GM19438 (cell line): ENCODE data around the gene SIRT6.
"Not testable (repeated sequence)": the region's sequence is repeated elsewhere in the genome, so short reads cannot be mapped to it uniquely, and the experiment has no call there.

Source experiments
- ATAC-seq: cut with Tn5 transposase; IDR thresholded peaks from one replicate; pipeline ENCODE4 v1.9.1; 2021; ENCODE audit warnings: low read depth; ENCODE audit not compliant: unreplicated experiment

The SIRT6 gene

DNA sequence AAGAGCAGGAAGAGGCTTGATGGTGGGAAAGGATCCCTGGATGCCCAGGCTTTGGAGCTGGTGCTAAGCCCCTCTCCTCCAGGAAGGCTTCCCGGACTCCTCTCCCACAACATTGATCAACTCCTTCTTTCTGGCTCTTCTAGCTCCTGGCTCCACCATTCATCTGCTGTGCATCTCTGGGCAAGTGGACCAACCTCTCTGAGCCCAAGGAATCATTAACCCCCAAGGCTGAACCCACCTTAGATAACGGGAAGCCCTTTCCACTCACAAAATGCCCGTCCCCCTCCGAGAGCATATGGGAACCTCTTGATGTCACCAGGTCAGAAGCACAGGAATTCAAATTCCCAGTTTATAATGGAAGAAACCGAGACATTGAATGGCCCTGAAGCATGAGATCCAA, 5.2 kb downstream of the SIRT6 start:
- no peak for ATAC-seq

- no peak for ATAC-seq
These were observed 6.8 kb downstream of the SIRT6 start for GRCh38 chr19:4175669-4175931.

GRCh38 chr19:4174895-4175668, 7.3 kb downstream of the SIRT6 start:
- ATAC-seq = no peak

DNA sequence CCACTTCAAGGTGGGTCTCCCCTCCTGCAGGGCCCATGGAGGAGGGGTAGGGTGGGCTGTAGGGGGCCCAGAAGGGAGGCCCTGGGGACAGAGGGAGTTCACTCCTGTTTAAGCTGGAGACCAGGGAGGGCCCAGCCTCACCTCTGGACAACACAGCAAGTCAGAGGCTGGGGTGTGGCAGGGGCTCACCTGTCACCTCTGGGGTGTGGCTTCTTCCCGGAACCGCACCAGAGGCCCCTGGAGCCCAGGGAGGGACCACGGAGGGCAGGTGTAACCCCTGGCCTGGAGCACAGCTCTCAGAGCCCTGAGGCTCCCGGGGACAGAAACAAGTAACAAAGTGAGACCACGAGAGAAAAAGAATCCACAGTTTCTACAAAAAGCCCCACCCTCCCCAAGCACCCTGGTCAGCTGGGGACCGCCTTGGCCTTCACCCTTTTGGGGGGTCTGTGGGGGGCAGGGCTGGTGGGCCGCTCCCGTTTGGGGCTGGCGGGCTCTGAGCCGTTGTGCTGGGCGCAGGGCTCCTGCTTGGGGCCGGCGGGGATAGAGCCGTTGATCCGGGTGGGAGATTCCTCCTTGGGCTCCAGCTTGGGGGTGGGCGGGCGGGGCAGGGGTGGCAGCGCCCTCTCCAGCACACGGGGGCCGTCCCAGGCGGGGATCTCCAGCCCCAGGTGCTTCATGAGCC, 8.0 kb downstream of the SIRT6 start:
- ATAC-seq = no peak

DNA sequence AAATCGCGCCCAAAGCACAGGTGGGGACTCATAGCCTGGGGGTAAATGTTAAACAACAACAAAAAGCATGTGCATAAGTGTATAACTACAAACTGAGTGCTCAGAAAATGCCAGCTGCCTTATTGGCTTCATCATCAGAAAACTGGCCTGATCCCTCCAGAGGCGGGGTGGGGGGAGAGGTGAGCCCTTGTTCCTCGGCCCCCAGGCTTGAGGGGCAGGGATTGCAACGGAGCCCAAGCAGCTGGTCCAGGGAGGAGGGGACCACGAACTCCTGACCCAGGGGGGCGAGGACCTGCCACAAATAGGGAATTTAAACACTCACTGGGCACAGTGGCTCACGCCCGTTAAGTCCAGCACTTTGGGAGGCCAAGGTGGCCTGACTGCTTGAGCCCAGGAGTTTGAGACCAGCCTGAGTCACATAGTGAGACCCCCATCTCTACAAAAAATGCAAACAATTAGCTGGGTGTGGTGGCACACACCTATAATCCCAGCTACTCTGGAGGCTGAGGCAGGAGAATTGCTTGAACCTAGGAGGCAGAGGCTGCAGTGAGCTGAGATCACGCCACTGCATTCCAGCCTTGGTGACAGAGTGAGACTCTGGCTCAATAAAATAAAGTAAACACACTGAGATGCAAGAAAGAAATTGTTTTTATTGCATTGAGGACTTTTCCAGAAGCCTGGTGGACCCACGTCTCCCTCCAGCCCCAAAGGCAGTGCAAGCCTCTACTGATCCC, 8.7 kb downstream of the SIRT6 start:
- ATAC-seq = no peak

- ATAC-seq = no peak
These were observed 9.4 kb downstream of the SIRT6 start for GRCh38 chr19:4172861-4173473.

GRCh38 chr19:4171676-4172075, 10.7 kb downstream of the SIRT6 start:
- ATAC-seq = no peak

- ATAC-seq = no peak
These were observed 18.1 kb downstream of the SIRT6 start for GRCh38 chr19:4164262-4164661.

DNA sequence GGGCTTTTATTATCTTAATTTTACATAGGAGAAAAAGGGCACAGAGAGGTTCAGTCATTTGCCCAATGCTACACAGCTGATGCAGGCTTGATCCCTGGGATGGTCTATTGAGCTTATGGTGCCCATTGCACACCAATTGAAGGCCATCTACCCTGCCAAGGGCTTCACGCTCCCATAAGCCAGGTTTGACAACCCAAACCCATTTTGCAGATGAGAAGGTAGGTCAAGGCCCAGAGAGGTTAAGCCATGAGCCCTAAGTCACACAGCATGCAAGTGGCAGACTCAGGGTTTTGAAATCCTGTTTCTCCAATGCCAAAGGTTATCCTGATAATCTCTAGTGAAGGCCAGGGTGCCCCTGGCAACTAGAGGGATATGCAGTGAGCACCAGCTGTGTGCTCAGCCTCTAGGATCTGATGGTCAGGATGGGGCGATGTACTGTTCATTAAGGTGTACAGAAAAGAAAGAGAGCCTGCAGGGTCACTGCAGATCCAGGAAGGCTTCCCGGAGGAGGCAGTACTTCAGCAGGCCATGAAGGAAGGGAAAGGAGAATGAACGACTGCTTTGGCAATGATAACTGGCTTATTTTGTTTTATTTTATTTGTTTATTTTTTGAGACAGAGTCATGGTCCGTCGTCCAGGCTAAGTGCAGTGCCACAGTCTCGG, 20.8 kb downstream of the SIRT6 start:
- ATAC-seq = no peak

DNA sequence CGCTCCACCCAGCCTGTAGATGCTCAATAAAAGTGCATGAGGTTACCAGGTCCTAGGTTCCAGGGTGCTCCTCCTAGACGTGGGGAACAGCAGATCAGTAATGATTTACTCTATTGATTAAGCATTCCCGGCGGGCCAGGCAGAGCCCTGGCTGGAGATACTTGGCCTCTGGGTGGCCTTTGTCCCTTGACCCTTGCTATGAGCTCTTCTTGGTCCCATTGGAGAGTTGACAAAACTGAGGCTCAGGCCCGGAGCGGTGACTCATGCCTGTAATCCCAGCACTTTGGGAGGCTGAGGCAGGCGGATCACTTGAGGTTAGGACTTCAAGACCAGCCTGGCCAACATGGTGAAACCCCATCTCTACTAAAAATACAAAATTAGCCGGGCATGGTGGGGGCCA, 24.4 kb downstream of the SIRT6 start:
- not testable (repeated sequence) for ATAC-seq

DNA sequence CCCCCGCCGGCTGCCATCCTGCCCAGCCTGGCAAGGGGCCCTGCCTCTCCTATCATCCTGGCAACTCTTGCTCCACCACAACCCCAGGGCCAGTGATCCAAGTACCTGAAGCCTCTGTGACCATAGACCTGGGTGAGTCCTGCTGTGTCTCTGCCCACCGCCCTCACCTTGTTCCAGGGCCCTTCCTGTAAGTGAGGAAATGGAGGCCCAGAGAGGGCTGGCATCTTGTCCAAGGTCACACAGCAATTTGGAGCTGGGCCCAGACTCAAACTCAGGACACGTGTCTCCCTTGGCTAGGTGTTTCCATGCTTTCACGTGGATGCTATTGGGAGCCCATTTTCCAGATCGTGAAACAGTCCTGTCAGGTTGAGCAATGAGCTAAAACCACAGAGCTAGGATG, 25.2 kb downstream of the SIRT6 start:
- ATAC-seq = no peak

DNA sequence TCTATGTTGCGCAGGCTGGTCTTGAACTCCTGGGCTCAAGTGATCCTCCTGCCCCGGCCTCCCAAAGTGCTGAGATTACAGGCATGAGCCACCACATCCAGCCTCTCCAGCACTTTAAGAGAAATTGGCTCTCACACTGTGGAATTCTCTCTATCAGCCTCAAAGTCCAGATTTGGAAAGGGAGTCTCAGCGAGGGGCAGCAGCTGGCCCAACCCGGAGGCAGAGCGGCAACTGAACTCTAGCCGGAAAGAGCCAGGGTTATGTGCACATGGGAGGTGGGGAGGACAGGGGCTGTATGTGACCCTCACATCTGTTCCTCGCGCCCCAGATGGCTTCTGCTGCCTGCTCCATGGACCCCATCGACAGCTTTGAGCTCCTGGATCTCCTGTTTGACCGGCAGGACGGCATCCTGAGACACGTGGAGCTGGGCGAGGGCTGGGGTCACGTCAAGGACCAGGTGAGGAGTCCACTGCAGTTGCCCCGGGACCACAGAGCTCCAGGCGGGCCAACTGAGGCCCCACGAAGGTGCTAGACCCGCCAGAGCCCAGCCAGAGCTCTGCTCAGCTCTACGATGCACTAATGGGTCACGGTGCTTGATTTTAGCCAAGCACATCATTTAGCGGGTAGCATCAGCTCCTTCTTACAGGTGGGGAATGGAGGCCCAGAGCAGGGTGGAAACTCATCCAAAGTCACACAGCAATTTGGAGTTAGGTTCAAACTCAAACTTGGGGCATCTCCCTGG, 27.6 kb downstream of the SIRT6 start:
- no peak for ATAC-seq

DNA sequence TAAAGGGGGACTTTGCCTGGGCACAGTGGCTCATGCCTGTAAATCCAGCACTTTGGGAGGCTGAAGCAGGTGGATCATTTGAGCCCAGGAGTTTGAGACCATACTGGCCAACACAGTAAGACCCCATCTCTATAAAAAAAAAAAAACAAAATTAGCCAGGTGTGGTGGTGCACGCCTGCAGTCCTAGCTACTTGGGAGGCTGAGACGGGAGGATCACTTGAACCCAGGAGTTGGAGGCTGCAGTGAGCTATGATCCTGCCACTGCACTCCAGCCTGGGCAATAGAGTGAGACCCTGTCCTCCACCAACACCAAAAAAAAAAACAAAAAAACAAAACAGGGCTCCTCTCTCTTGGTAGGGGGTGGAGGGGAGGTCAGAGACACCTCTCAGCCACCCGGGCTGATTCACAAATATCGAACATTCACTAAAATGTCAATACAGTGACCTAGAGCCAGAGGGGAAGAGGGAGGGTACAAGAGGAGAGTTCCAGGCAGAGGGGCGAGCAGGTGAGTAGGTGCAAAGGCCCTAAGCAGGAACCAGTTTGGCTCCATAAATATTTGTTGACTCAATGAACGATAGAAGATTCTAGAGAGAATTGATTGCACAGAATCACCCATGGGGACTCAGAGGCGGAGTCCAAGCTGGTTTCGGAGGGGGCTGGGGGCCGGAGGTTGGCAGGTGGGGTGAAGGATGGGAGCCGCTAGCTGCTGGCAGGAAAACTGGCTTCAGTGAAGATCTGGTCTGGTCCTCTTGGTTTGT, 29.9 kb downstream of the SIRT6 start:
- no peak for ATAC-seq

- no peak for ATAC-seq
These were observed 30.7 kb downstream of the SIRT6 start for GRCh38 chr19:4151623-4152022.

DNA sequence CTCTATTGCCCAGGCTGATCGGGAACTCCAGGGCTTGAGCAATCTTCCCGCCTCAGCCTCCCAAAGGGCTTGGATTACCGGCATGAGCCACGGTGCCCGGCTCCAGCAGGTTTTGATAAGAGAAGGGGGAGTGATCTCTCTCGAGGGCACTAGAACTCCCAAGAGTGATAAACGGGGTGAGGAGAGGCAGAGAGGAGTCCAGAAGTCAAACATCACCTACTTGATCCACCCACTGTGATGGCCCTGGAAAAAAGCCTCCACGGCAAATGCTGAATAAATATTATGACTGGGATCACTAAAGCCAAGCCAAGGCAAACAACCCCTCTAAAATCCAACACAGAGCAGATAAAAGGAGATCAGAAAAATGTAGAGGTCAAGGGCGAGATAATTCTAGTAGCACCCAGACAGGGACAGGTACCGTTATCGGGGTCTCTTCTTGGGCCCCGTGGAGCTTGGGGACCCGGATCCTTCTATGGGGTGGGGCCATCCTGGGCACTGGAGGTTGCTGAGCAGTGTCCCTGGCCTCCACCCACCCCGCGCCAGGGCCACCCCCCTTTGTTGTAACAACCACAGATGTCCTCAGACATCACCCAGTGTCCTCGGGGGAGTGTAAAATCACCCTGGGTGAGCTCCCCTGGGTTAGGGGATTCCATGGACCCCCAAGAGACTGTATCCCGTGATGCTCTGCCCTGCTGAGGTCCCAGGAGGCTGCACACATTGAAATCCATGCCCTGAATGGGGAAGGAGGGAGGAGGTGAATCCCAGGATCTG, 32.7 kb downstream of the SIRT6 start:
- ATAC-seq = no peak

DNA sequence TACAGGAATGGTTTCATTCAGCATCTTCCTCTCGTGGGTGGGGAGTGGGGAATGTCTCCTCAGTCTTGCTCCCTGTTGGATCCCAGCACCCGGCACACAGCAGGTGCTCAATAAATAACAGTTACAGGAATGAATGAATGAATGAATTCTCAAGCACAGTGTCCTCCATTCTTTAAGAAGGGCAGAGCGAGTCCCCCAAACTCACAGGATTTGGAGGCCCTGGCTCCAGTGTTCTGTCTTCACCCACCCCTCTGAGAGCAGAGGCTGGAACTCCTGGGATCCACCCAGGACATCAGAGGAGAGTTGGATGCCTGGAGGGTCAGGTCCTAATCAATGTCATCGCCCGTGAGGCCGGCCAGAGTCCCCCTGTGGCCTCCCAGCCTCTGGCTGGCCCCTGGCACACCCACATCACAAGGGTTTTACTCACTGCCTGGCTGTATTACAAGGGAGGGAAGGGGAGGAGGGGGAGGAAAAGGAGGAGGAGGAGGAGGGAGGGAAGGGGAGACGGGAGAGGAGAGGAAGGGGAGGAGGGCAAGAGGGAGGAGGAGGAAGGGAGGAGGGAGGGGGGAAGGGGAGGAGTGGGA, 37.6 kb downstream of the SIRT6 start:
- ATAC-seq = no peak

- not testable (repeated sequence) for ATAC-seq
These were observed 39.4 kb downstream of the SIRT6 start for GRCh38 chr19:4142916-4143315.

- ATAC-seq = no peak
These were observed 42.1 kb downstream of the SIRT6 start for GRCh38 chr19:4140237-4140711.
